NCI-H526 (cell line): ENCODE data around the gene MAN1C1.
A peak's percentile ranks its signal among the peaks of the same experiment; 100 is the strongest.

Experiments used
- DNase-seq, 2 experiments: peaks; one replicate each; lab custom pipeline; 2025; lab: John Stamatoyannopoulos, UW

Gene MAN1C1

GRCh38 chr1:25616095-25616986 is at the start of gene MAN1C1:
Gene MAN1C1, plus strand, starts transcription at chr1:25616791. Its CDS starts 1,007 bp downstream, at chr1:25617798.
- peak; percentile 49 to 93 for DNase-seq

- DNase-seq: no peak
Observed at GRCh38 chr1:25567710-25568089, 48.9 kb upstream of the MAN1C1 start.

- peak; percentile 56 to 78 for DNase-seq
Observed at GRCh38 chr1:25568090-25568833, 48.3 kb upstream of the MAN1C1 start.

- no peak for DNase-seq
Observed at GRCh38 chr1:25568834-25569596, 47.6 kb upstream of the MAN1C1 start.

- DNase-seq: peak in 1 of 2 experiments; percentile 27
Observed at GRCh38 chr1:25569597-25570396, 46.8 kb upstream of the MAN1C1 start.

GRCh38 chr1:25570798-25571521 is 45.6 kb upstream of the MAN1C1 start:
- DNase-seq: no peak

GRCh38 chr1:25571522-25571970 is 45.0 kb upstream of the MAN1C1 start:
- DNase-seq: no peak

GRCh38 chr1:25572107-25572506 is 44.5 kb upstream of the MAN1C1 start:
- DNase-seq: no peak

GRCh38 chr1:25572708-25573590 is 43.6 kb upstream of the MAN1C1 start:
- DNase-seq: peak in 1 of 2 experiments; percentile 64

- DNase-seq: no peak
Observed at GRCh38 chr1:25573591-25573930, 43.0 kb upstream of the MAN1C1 start.

- DNase-seq: no peak
Observed at GRCh38 chr1:25573961-25574360, 42.6 kb upstream of the MAN1C1 start.

- no peak for DNase-seq
Observed at GRCh38 chr1:25575191-25575590, 41.4 kb upstream of the MAN1C1 start.

- DNase-seq: no peak
Observed at GRCh38 chr1:25576459-25577133, 40.0 kb upstream of the MAN1C1 start.

GRCh38 chr1:25577134-25577920 is 39.3 kb upstream of the MAN1C1 start:
- peak in 1 of 2 experiments; percentile 32 for DNase-seq

- DNase-seq: no peak
Observed at GRCh38 chr1:25579292-25580252, 37.0 kb upstream of the MAN1C1 start.

GRCh38 chr1:25580927-25581326 is 35.7 kb upstream of the MAN1C1 start:
- peak in 1 of 2 experiments; percentile 9 for DNase-seq

- DNase-seq: no peak
Observed at GRCh38 chr1:25581764-25582163, 34.8 kb upstream of the MAN1C1 start.
